Ishikawa (cell line): ENCODE measurements around the gene DISP3.

ENCODE experiments used
- CEBPB ChIP-seq: IDR thresholded peaks from 2 replicates; pipeline ENCODE4 v1.6.1; 2012
- CREB1 ChIP-seq: IDR thresholded peaks from 2 replicates; pipeline ENCODE4 v1.6.1; 2012; ENCODE audit warnings: low read depth
- EGR1 ChIP-seq: IDR thresholded peaks from 2 replicates; pipeline ENCODE4 v1.6.1; 2012
- EP300 ChIP-seq: IDR thresholded peaks from 2 replicates; pipeline ENCODE4 v1.6.1; 2012; ENCODE audit warnings: borderline replicate concordance
- FOXM1 ChIP-seq: IDR thresholded peaks from 2 replicates; pipeline ENCODE4 v1.6.1; 2012; ENCODE audit warnings: low read depth, borderline replicate concordance
- MAX ChIP-seq: IDR thresholded peaks from 2 replicates; pipeline ENCODE4 v1.6.1; 2012
- NFIC ChIP-seq: IDR thresholded peaks from 2 replicates; pipeline ENCODE4 v1.6.1; 2012
- RAD21 ChIP-seq: IDR thresholded peaks from 2 replicates; pipeline ENCODE4 v1.6.1; 2012; ENCODE audit warnings: low read depth
- TAF1 ChIP-seq: IDR thresholded peaks from 2 replicates; pipeline ENCODE4 v1.6.1; 2012; ENCODE audit warnings: low read depth, mild to moderate bottlenecking
- TCF12 ChIP-seq: IDR thresholded peaks from 2 replicates; pipeline ENCODE4 v1.6.1; 2012; ENCODE audit warnings: low read depth
- TEAD4 ChIP-seq: IDR thresholded peaks from 2 replicates; pipeline ENCODE4 v1.6.1; 2012
- USF1 ChIP-seq: IDR thresholded peaks from 2 replicates; pipeline ENCODE4 v1.6.1; 2012
- YY1 ChIP-seq: IDR thresholded peaks from 2 replicates; pipeline ENCODE4 v1.6.1; 2012; ENCODE audit warnings: low read depth
- ZBTB7A ChIP-seq: IDR thresholded peaks from 2 replicates; pipeline ENCODE4 v1.6.1; 2012; ENCODE audit warnings: low read depth
- TF ChIP-seq, protein P1 (sequence below): IDR thresholded peaks from 2 replicates; pipeline ENCODE4 v1.6.1; 2012; ENCODE audit warnings: low read depth, mild to moderate bottlenecking

The DISP3 gene

GRCh38 chr1:11564237-11564636 is 85.3 kb downstream of the DISP3 start:
- TF ChIP-seq RAD21 (no peak), MAX (no peak), EGR1 (no peak), EP300 (no peak), NFIC (no peak), CREB1 (no peak), USF1 (no peak), FOXM1 (no peak), ZBTB7A (no peak), CEBPB (no peak), TAF1 (no peak), TEAD4 (no peak), YY1 (no peak)
- TF ChIP-seq, protein P1, sequence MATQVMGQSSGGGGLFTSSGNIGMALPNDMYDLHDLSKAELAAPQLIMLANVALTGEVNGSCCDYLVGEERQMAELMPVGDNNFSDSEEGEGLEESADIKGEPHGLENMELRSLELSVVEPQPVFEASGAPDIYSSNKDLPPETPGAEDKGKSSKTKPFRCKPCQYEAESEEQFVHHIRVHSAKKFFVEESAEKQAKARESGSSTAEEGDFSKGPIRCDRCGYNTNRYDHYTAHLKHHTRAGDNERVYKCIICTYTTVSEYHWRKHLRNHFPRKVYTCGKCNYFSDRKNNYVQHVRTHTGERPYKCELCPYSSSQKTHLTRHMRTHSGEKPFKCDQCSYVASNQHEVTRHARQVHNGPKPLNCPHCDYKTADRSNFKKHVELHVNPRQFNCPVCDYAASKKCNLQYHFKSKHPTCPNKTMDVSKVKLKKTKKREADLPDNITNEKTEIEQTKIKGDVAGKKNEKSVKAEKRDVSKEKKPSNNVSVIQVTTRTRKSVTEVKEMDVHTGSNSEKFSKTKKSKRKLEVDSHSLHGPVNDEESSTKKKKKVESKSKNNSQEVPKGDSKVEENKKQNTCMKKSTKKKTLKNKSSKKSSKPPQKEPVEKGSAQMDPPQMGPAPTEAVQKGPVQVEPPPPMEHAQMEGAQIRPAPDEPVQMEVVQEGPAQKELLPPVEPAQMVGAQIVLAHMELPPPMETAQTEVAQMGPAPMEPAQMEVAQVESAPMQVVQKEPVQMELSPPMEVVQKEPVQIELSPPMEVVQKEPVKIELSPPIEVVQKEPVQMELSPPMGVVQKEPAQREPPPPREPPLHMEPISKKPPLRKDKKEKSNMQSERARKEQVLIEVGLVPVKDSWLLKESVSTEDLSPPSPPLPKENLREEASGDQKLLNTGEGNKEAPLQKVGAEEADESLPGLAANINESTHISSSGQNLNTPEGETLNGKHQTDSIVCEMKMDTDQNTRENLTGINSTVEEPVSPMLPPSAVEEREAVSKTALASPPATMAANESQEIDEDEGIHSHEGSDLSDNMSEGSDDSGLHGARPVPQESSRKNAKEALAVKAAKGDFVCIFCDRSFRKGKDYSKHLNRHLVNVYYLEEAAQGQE: no peak

DNA sequence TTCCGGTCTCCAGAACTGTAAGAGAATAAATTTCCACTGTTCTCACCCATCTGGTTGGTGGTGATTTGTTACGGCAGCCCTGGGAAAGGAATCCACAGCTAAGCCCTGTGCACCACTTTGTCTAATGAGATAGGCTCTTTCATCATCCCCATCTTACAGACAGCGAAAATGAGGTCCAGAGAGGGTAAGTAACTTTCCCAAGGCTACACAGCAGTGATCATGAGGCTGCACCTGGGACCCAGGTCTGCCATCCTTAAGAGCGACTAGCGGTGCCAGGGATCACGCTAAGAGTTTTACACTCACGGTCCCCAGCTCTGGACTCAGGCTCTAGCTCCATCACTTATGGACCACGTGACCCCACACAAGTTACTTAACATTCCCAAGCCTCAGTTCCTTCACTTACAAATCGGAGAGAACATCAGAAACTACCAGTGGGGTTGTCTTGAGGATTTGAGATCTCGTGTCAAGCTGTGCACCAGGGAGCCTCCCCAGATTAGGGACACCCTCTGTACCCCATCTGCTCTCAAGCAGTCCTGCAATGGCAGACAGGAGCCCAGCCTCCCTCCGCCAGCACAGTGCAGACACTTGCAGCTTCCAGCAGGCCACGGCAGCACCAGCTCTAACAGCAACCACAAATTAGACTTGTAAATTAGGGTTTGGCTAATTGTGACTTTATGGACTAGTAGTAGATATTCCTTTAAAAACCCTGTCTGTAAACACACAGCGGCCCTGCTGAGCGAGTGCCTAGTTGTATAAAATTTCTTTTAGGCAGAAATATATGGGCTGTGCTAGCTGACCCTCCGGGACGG is 87.3 kb downstream of the DISP3 start:
- TF ChIP-seq USF1: peak; percentile 56; the same call in 1 of the 2 replicates
- TF ChIP-seq MAX: no peak
- no peak for TF ChIP-seq CREB1

- no peak for TF ChIP-seq RAD21
- TF ChIP-seq CEBPB: no peak
- TF ChIP-seq FOXM1: no peak
- TF ChIP-seq YY1: no peak
- TF ChIP-seq USF1: no peak
- TF ChIP-seq, protein P1: no peak
- TF ChIP-seq EGR1: no peak
- no peak for TF ChIP-seq ZBTB7A
- no peak for TF ChIP-seq TCF12
- no peak for TF ChIP-seq TAF1
- TF ChIP-seq EP300: no peak
- TF ChIP-seq NFIC: no peak
- no peak for TF ChIP-seq TEAD4
- no peak for TF ChIP-seq MAX
Observed at GRCh38 chr1:11567244-11568065, 88.5 kb downstream of the DISP3 start.

DNA sequence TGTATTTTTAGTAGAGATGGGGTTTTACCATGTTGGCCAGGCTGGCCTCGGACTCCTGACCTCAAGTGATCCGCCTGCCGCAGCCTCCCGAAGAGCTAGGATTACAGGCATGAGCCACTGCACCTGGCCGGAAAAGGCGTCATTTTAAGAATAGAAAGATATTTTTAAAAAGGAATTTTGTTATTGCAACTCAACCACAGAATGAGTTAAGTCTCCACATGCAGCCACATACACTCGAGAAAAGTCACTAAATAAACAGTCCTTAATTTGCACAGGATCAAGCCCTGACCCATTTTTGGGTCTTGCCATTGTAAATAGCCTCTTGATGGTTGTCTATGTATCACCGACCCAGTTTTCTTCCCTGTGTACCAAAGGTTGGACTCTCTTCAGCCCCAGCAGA is 89.7 kb downstream of the DISP3 start:
- TF ChIP-seq TAF1: no peak
- no peak for TF ChIP-seq RAD21
- no peak for TF ChIP-seq MAX
- TF ChIP-seq, protein P1: no peak
- TF ChIP-seq TCF12: no peak
- no peak for TF ChIP-seq CEBPB
- no peak for TF ChIP-seq YY1
- no peak for TF ChIP-seq CREB1
- no peak for TF ChIP-seq FOXM1
- no peak for TF ChIP-seq EP300
- no peak for TF ChIP-seq TEAD4
- TF ChIP-seq EGR1: no peak
- TF ChIP-seq USF1: no peak
- TF ChIP-seq NFIC: no peak
- TF ChIP-seq ZBTB7A: no peak
